Uterus (tissue), 4 donors: ENCODE data around the gene ADCY7. TPM values are rescaled to one million over a fixed set of nuclear protein-coding genes. Genes with fewer than 3 reads are reported as not detected.
A peak's percentile ranks its signal among the peaks of the same experiment; 100 is the strongest.

Experiments used
- DNase-seq, 2 donors: peaks; one replicate each; pipeline ENCODE4 v3.0.0-alpha.2; 2019 to 2020
- H3K27ac ChIP-seq, 2 donors: fragments of 200-600 bp; sonication (generic); 1 replicate in 1 of 2; 2 replicates in 1 of 2; pipeline ENCODE4 v1.5.1; 2016 to 2018
- H3K27me3 ChIP-seq, 2 donors: fragments of 200-600 bp; sonication (generic); one replicate each; pipeline ENCODE4 v1.5.1; 2018 to 2019; ENCODE audit warnings: control low read depth in 1 of 2
- H3K36me3 ChIP-seq, 2 donors: fragments of 200-600 bp; sonication (generic); one replicate each; pipeline ENCODE4 v1.5.1; 2019; ENCODE audit warnings: control low read depth in 1 of 2
- H3K4me1 ChIP-seq, 2 donors: fragments of 200-600 bp; sonication (generic); one replicate each; pipeline ENCODE4 v1.5.1; 2018 to 2019; ENCODE audit warnings: control low read depth in 1 of 2
- H3K4me3 ChIP-seq, 2 donors: fragments of 200-600 bp; sonication (generic); 1 replicate in 1 of 2; 2 replicates in 1 of 2; pipeline ENCODE4 v1.5.1; 2018 to 2019; ENCODE audit warnings: mild to moderate bottlenecking in 1 of 2
- H3K9me3 ChIP-seq, 2 donors: fragments of 200-600 bp; sonication (generic); one replicate each; pipeline ENCODE4 v1.5.1; 2019; ENCODE audit warnings: control low read depth in 1 of 2
- CTCF ChIP-seq, 4 experiments: fragments of 200-600 bp in 2 of 4; fragments of 450-650 bp in 2 of 4; sonication (generic) in 2 of 4; IDR thresholded peaks; one replicate each; pipeline ENCODE4 v1.5.1; 2016 to 2019; ENCODE audit warnings: antibody characterized with exemption in 4 of 4, mild to moderate bottlenecking in 2 of 4, moderate library complexity in 1 of 4
- POLR2A ChIP-seq, 2 donors: fragments of 450-650 bp; IDR thresholded peaks; one replicate each; pipeline ENCODE4 v1.6.1; 2016; ENCODE audit warnings: antibody characterized with exemption in 2 of 2, mild to moderate bottlenecking in 1 of 2, moderate library complexity in 1 of 2
- intact Hi-C: fragments of 100-400 bp; cut with DNase I; formaldehyde crosslinking; loops from one replicate; pipeline ENCODE4 v1.15.1; 2023; ENCODE audit warnings: low total_unique reads
- total RNA-seq, 4 donors: library from RNA; depleted of rRNA in 3 of 4; stranded (reverse); fragments of >200 nt in 3 of 4; gene quantifications; one replicate each; pipeline versions ENCODE4 v1.1.0 to v1.2.4, GENCODE V29; 2014 to 2023
- donor health status: DM: yes; HTN: yes; CAD: no.

ADCY7 gene
- total RNA-seq, 4 donors from 2014 or later: 3.3 to 25.9 (median 6.6) TPM

- no peak overlapping the region for H3K27ac ChIP-seq
- intact Hi-C loops: no loop called here
- TF ChIP-seq CTCF (IDR thresholded peaks at IDR 0.05) (no peak), POLR2A (IDR thresholded peaks at IDR 0.05) (no peak)
Observed at GRCh38 chr16:50314665-50315064, 48.3 kb downstream of the ADCY7 start.

GRCh38 chr16:50315346-50315997 lies 49.1 kb downstream of the ADCY7 start:
- intact Hi-C loops: no loop called here
- H3K36me3 ChIP-seq: no peaks in the 10 kb centered on the region
- no peak overlapping the region for H3K4me3 ChIP-seq
- H3K9me3 ChIP-seq: no peaks in the 10 kb centered on the region
- TF ChIP-seq POLR2A (IDR thresholded peaks at IDR 0.05) (no peak), CTCF (IDR thresholded peaks at IDR 0.05) (no peak)
- no peaks in the 10 kb centered on the region for H3K27me3 ChIP-seq
- no peak overlapping the region for H3K27ac ChIP-seq
- peak in 1 of 2 donors; percentile 16 for DNase-seq
- H3K4me1 ChIP-seq: no peaks in the 10 kb centered on the region

More at GRCh38 chr16:50314665-50315064, 48.3 kb downstream of the ADCY7 start:
- Histone ChIP-seq H3K4me3 (no peak overlapping the region), H3K9me3 (no peaks in the 10 kb centered on the region), H3K27me3 (no peaks in the 10 kb centered on the region), H3K36me3 (no peaks in the 10 kb centered on the region), H3K4me1 (no peaks in the 10 kb centered on the region)
- no peak for DNase-seq

- H3K4me3 ChIP-seq: no peak overlapping the region
- intact Hi-C loops: no loop called here
- TF ChIP-seq CTCF (IDR thresholded peaks at IDR 0.05) (no peak), POLR2A (IDR thresholded peaks at IDR 0.05) (no peak)
- no peaks in the 10 kb centered on the region for H3K4me1 ChIP-seq
- H3K27me3 ChIP-seq: no peaks in the 10 kb centered on the region
- no peaks in the 10 kb centered on the region for H3K36me3 ChIP-seq
- no peak for DNase-seq
- H3K9me3 ChIP-seq: no peaks in the 10 kb centered on the region
- H3K27ac ChIP-seq: no peak overlapping the region
Observed at GRCh38 chr16:50316102-50316847, 49.9 kb downstream of the ADCY7 start.

- H3K4me3 ChIP-seq: no peak overlapping the region
- intact Hi-C loops: no loop called here
- H3K9me3 ChIP-seq: no peaks in the 10 kb centered on the region
- H3K4me1 ChIP-seq: no peaks in the 10 kb centered on the region
- H3K27ac ChIP-seq: no peak overlapping the region
- TF ChIP-seq POLR2A (IDR thresholded peaks at IDR 0.05) (no peak), CTCF (IDR thresholded peaks at IDR 0.05) (no peak)
- DNase-seq: no peak
- no peaks in the 10 kb centered on the region for H3K36me3 ChIP-seq
- no peaks in the 10 kb centered on the region for H3K27me3 ChIP-seq
Observed at GRCh38 chr16:50316848-50317630, 50.7 kb downstream of the ADCY7 start.
